ENCODE measurements around the gene ANKRD36.
"Not testable (repeated sequence)": the region's sequence is repeated elsewhere in the genome, so short reads cannot be mapped to it uniquely, and the experiment has no call there.

GRCh38 chr2:97082206-97082605, 30.7 kb upstream of the ANKRD36 start:
- TF ChIP-seq CTCF (IDR thresholded peaks at IDR 0.05); EP300 (IDR thresholded peaks at IDR 0.05; ENCODE audit: low read depth); POLR2A (IDR thresholded peaks at IDR 0.05); POLR2AphosphoS5 (IDR thresholded peaks at IDR 0.05): not testable (repeated sequence)

Measured in transverse colon (tissue), 4 donors.